ENCODE data around the gene CCDC152. TPM values are rescaled to one million over a fixed set of nuclear protein-coding genes. Genes with fewer than 3 reads are reported as not detected.

CCDC152 gene
- total and polyA plus RNA-seq, 2 of the 13 experiments (the other 11 are each of a cell fraction or from before 2014, with no cell fraction given) = 0.20 to 0.36 TPM

DNA sequence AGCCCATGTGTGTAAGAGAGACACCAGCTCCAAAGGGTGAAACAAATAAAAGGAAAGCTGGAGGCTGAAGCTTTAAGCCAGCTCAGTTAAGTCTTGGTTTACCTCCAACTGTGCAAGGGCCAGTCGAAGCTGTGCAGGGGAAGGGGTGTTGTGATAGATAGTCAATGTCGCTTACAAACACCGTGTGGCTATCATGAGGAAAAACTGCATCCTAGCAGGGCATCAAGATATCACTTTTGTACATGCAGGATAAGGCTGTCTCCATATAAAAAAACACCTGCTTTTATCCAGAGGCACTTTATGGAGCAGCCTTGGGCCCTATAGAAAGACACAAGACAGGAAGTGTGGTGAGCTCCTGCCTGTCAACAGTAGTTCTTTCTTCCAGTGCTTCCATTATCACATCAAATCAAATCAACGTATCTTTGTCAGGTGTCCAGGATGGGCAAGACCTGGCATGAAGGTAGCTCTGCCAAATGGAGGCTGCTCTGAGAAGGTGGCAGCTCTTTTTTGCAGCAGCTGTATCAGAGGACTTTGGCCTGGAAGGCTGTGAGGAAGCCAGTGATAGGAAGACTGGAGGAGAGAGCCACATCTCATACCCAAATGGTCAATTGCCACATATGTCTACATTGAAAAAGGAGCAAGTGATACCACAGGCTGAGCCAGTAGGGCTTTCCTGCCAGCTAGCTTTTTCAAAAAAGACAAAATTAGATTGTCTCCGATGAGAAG, 84.4 kb downstream of the CCDC152 start:
- peaks cover 53% of the 10 kb centered on the region for H3K4me1 ChIP-seq (ENCODE audit: insufficient read depth, low read length)
- FAIRE-seq = no peak
- peak; percentile 36 for ATAC-seq
- no peak for DNase-seq (ENCODE audit: low spot score)
- no peaks in the 10 kb centered on the region for H3K27me3 ChIP-seq (ENCODE audit: control insufficient read depth in 1 of 2, insufficient read depth in 2 of 2, low read length in 2 of 2)
- intact Hi-C loops (cut with micrococcal nuclease; ENCODE audit: unreplicated experiment) (loop anchor here (2.0 kb wide), 1 partner anchor 16 kb away; no protein-coding TSS in a partner anchor), in situ Hi-C loops (cut with HindIII; ENCODE audit: extremely low pct_ligation_motif_present, low pct_unique_long_range_greater_than_20kb) (no loop called here)
- CTCF ChIA-PET (ENCODE audit: low intra/inter-chr PET ratio, low total read pairs) = no interaction called here
- H2AFZ ChIP-seq (ENCODE audit: low read length) = peak overlapping the region; percentile 2
- no peaks in the 10 kb centered on the region for H3K36me3 ChIP-seq (replicated peaks in 1 of 2; ENCODE audit: control insufficient read depth in 1 of 2, insufficient read depth in 2 of 2, low read length in 2 of 2)
- TF ChIP-seq ELF4 (CRISPR knock-in tag; IDR thresholded peaks at IDR 0.05; ENCODE audit: borderline replicate concordance) (no peak), ZFP36L1 (CRISPR knock-in tag; IDR thresholded peaks at IDR 0.05) (0 out of 2 replicates have a peak, but pooled peaks have one; percentile 31), FOXC1 (CRISPR knock-in tag; IDR thresholded peaks at IDR 0.05; ENCODE audit: borderline replicate concordance) (0 out of 2 replicates have a peak, but pooled peaks have one; percentile 26), ZNF792 (CRISPR knock-in tag; IDR thresholded peaks at IDR 0.05) (0 out of 2 replicates have a peak, but pooled peaks have one; percentile 49), HNF4A (CRISPR knock-in tag; IDR thresholded peaks at IDR 0.05) (peak; percentile 42; the same call in 1 of the 2 replicates), SCMH1 (CRISPR knock-in tag; IDR thresholded peaks at IDR 0.05; ENCODE audit: borderline replicate concordance) (no peak)
- TF ChIP-seq, protein P1, sequence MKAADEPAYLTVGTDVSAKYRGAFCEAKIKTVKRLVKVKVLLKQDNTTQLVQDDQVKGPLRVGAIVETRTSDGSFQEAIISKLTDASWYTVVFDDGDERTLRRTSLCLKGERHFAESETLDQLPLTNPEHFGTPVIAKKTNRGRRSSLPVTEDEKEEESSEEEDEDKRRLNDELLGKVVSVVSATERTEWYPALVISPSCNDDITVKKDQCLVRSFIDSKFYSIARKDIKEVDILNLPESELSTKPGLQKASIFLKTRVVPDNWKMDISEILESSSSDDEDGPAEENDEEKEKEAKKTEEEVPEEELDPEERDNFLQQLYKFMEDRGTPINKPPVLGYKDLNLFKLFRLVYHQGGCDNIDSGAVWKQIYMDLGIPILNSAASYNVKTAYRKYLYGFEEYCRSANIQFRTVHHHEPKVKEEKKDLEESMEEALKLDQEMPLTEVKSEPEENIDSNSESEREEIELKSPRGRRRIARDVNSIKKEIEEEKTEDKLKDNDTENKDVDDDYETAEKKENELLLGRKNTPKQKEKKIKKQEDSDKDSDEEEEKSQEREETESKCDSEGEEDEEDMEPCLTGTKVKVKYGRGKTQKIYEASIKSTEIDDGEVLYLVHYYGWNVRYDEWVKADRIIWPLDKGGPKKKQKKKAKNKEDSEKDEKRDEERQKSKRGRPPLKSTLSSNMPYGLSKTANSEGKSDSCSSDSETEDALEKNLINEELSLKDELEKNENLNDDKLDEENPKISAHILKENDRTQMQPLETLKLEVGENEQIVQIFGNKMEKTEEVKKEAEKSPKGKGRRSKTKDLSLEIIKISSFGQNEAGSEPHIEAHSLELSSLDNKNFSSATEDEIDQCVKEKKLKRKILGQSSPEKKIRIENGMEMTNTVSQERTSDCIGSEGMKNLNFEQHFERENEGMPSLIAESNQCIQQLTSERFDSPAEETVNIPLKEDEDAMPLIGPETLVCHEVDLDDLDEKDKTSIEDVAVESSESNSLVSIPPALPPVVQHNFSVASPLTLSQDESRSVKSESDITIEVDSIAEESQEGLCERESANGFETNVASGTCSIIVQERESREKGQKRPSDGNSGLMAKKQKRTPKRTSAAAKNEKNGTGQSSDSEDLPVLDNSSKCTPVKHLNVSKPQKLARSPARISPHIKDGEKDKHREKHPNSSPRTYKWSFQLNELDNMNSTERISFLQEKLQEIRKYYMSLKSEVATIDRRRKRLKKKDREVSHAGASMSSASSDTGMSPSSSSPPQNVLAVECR (CRISPR knock-in tag; IDR thresholded peaks at IDR 0.05; ENCODE audit: borderline replicate concordance) = 0 out of 2 replicates have a peak, but pooled peaks have one; percentile 26
- H3K79me2 ChIP-seq (ENCODE audit: insufficient read depth, low read length) = peaks cover 18% of the 10 kb centered on the region
- BruUV-seq (replicated peaks) = no TSS peak
- peak overlapping the region; percentile 39 for H3K4me2 ChIP-seq (ENCODE audit: low read depth, low read length)
- 94% methylated on average over 5 of the region's 5 CpGs for WGBS (ENCODE audit: low lambda C conversion rate)
- POLR2A ChIA-PET = interaction anchor here (1.1 to 1.4 kb wide), 2 partner anchors 17 to 29 kb away, joined by 3 to 12 read pairs; partner anchors contain the start of gene SELENOP
- no peak overlapping the region for H3K9ac ChIP-seq (ENCODE audit: insufficient read depth, low read depth, low read length)
- no peaks in the 10 kb centered on the region for H4K20me1 ChIP-seq (ENCODE audit: insufficient read depth, low read length)
- H3K4me3 ChIP-seq (replicated peaks in 1 of 3; ENCODE audit: insufficient read depth in 1 of 3, low read depth in 2 of 3, low read length in 3 of 3) = no peak overlapping the region
- no peaks in the 10 kb centered on the region for H3K9me3 ChIP-seq (ENCODE audit: low read length)
- peak overlapping the region; percentile 19 for H3K27ac ChIP-seq (ENCODE audit: extremely low read length, insufficient read depth, low read length)

Data from HepG2 (cell line).